Activated CD4-positive, CD25-positive, alpha-beta regulatory T cell treated with anti-CD3 and anti-CD28 coated beads, Interleukin-2, amount 50 U/mL, for 24 hours (primary cell): ENCODE data around the gene UBE2D3.
"Not testable (repeated sequence)": the region's sequence is repeated elsewhere in the genome, so short reads cannot be mapped to it uniquely, and the experiment has no call there.

ENCODE experiments used
- ATAC-seq, 2 donors: fragments of 150-1000 bp; cut with Tn5 transposase; one replicate each; pipeline ENCODE4 v1.10.0; 2021; ENCODE audit warnings: mild to moderate bottlenecking in 1 of 2, moderate library complexity in 1 of 2

Gene UBE2D3

DNA sequence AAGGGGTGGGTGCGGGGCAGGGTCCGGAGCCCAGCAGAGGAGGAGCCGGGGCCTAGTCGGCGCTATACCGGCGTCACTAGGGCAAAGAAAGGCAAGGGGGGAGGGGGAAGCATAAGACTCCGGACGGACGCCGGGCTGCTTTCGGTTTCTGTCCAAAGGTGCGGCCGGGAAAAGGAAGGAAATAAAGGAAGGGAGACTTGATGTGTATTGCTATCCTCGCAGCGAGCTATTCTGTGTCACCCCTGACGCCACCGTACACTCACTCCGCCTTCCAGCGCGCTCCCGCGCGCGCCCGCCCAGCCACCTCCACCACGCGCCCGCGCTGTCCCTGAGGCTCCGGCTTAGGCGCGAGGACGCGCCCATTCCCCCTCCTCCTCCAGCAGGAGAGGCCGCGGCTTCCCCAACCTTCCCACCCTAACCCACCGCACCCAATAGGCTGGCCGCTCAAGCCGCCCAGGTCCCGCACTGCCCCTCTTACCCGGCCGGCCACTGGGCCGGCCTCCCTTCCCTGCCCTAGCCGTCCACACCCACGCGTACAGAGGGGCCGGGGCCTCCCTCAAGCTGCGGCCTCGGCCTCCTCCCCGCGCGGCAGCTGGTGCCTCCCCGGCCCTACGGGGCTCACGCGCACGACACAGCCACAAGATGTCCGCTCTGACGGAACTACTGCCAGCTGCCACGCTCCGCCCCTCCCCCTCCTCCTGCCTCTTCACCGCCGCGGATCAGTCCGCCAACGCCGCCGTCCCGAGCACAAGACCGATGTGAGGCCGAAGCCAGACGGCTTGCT is at the start of gene UBE2D3:
Gene UBE2D3 (minus strand): TSS at position 662 of the 784 bp plus-strand sequence. CDS start 1,043 bp downstream, outside the sequence.
- peak; percentile 42 to 44 for ATAC-seq

DNA sequence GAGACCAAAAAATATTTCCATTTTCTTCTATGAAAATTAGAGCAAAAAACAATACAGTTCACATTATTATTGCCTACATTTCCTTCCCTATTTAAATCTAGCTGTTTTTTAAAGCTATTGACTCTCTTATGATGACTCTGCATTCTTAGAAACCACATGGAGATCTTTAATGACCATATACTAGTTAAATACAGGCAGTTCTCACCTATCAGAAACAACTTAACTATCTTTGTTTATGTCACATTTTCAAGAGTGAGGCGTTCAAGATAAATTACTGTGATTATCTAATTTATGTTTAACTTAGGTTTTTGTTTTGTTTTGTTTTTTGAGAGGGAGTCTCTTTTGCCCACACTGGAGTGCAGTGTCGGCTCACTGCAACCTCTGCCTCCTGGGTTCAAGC is 44.4 kb upstream of the UBE2D3 start:
- ATAC-seq = no peak

- ATAC-seq = peak; percentile 29 to 34
Measured at GRCh38 chr4:102869569-102870197, 42.3 kb upstream of the UBE2D3 start.

DNA sequence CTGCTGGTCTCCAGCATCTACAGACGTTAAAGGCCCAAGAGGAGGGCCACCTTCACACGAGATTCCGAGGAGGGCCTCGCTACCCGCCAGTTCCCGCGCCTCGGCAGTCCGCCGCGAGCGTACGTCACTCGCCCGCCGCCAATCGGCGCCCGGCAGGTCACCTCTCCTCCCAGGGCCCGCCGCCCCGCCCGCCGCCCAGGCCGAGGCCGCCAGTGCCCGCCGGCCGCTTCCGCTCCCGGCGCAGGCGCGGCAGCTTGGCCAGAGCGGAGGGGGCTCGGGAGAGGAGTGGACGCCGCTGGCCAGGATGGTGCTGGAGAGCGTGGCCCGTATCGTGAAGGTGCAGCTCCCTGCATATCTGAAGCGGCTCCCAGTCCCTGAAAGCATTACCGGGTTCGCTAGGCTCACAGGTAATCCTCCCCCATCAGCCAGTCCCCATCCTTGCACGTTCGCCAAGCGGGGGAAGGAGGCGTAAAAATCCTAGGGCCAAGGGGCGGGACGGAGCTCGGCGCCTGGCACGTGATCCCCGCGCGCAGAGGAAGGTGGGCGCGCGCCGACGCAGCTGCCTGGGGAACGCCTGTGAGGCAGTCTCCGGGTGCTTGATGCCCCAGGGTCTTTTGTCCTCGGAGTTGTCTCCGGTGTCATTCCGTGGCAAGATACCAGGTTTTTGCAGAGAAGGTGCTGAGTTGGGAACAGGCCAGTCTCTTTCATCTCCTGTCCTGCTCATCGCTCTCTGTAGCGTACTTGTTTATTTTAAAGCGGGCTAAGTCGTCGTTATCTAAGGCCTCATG is 41.6 kb upstream of the UBE2D3 start, which contains the start of gene CISD2:
Gene CISD2 (plus strand): TSS at position 212 of the 788 bp plus-strand sequence. CDS start 93 bp downstream, at position 305.
- peak; percentile 86 to 90 for ATAC-seq

GRCh38 chr4:102868153-102868780 is 40.9 kb upstream of the UBE2D3 start:
- ATAC-seq = no peak

DNA sequence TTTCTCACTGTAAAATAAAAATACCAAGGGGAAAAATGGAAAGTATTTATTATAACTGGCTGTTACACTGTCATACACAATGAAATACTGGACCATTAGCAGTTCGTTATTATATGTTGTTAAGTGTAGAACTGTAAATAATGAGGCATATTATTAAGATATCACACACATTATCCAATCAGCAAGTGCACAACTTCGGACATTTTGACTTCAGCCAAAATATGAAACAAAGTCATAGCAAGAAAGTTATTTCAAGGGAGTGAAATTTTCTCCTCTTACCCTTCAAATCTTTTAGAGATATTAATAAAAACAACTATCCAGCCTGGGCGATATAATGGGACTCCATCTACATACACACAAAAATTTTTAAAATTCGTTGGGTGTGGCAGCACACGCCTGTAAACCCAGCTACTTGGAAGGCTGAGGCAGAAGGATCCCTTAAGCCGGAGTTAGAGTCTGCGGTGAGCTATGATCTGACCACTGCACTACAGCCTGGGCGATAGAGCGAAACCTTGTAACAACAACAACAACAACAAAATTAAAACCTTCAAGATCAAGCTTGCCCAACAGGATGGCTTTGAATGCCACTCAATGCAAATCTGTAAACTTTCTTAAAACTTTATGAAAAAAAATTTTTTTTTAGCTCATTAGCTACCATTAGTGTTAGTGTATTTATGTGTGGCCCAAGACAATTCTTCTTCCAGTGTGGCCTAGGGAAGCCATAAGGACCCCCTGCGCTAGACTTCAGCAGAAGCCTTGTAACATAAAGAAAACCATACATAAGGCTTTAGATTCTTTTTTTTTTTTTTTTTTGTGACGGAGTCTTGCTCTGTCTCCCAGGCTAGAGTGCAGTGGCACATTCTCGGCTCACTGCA is 40.2 kb upstream of the UBE2D3 start:
- ATAC-seq = no peak

DNA sequence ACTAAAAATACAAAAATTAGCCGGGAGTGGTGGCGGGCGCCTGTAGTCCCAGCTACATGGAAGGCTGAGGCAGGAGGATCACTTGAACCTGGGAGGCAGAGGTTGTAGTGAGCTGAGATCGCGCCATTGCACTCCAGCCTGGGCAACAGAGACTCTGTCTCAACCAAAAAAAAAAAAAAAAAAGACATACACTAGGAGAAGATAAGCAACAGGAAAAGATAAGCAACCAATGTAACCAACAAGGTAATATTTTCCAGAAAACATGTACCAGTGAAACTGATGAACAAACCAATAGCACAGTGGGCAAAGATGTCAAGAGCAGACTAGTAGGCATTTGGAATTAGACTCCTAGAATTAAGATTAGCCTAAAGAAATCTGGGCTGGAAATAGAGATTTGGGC is 38.0 kb upstream of the UBE2D3 start:
- ATAC-seq = not testable (repeated sequence)

DNA sequence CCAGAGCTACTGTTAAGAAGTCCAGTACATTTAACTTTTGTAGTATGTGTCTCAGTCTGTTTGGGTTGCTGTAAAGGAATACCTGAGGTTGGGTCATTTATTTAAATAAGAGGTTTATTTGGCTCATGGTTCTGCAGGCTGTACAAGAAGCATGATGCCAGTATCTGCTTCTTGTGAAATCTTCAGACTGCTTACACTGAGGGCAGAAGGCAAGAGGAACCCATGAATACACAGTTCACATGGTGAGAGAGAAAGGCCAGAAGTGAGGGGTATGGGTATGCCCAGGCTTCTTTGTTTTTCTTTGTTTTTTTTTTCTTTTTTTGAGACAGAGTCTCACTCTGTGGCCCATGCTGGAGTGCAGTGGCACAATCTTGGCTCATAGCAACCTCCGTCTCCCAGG is 35.4 kb upstream of the UBE2D3 start:
- ATAC-seq = no peak

- ATAC-seq = no peak
Measured at GRCh38 chr4:102862016-102862415, 34.7 kb upstream of the UBE2D3 start.

DNA sequence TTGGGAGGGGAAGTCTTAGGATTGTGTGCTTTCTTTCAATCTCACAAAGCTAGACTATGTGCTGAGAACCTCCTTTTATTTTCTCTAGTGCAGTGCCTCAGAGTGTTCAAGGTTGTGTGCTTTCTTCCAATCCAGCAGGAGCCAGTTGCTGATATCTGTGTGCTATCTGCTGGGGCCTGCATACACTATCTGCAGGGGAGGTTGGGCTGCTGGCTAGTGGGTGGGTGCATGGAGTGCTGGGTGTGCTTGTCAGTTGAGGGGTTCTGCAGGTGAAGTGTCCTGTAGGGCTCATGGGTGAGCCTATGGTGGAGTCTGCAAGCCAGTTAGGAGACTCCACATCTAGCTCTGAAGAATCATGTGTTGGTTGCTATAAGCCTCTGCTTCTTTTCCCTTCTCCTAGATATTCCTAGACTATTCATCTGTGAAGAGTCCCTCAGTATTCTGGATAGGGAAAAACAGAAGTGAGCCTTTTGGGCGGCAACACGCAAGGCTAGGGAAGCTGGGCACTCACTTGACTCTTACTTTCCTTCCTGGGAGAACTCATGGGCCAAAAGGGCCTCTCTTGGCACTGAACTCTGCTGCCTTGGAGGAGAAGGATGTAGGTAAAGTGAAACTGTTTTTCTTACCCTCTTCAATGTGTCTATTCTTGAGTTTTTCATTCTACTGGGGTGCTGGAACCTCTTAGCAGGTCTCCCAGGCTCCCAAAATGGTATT is 33.4 kb upstream of the UBE2D3 start:
- no peak for ATAC-seq

DNA sequence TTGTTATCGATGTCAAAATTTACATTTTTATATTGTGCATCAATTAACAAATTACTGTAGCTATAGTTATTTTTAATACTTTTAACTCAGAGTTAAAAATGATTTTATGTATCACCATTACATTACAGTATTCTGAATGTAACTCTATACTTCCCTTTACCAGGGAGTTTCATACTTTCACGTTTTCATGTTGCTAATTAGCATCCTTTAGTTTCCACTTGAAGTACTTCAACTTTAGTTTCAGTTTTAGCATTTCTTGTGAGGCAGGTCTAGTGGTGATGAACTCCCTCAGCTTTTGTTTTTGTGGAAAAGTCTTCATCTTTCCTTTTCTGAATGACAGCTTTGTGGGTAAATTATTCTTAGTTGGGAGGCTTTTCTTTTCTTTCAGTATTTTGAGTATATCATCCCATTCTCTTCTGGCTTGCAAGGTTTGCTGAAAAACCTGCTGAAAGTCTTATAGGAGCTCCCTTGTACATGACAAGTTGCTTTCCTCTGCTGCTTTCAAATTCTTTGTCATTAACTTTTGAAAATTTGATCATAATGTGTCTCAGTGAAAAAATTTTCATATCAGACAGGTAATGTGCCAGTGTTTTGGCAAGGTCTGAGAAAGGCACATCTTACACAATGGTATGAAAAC is 31.6 kb upstream of the UBE2D3 start:
- ATAC-seq = no peak

DNA sequence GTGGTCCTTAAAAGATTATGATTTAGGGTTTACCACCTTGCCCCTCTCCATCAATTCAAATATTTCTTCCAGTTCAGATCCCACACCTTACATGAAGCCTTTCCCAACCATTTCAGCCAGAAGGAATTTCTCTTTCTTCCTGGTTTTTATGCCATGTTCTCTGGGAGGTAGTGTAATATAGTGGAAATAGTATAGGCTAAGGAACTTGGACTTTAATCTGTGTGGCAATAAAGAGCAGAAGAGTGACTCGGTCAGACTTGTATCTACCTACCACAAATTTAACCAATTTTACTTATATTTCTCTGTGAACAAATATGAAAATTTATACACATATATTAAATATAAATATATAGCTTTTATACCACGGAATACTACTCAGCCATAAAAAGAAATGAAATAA is 23.0 kb upstream of the UBE2D3 start:
- no peak for ATAC-seq

DNA sequence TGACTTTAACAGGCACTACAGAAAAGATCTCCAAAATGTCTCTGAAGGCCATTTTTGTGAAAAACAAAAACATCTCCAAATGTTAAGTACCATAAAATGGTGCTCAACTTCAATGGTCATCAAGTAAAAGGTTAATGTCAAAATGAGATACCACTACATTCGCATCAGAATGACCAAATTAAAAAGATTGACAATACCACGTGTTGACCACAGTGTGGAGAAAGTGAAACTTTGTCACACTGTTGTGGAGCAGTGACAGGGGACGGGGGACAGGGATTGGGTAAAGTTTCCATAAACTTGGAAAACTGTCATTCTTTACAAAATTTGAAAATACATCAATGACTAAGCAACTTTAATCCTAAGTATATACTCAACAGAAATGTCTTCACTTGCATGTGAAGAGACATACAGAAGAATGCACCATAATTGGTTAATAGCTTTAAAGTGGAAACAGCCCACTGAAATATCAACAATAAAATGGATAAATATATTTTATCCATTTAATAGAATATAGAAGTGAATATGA is 22.3 kb upstream of the UBE2D3 start:
- no peak for ATAC-seq

GRCh38 chr4:102847687-102848086 is 20.3 kb upstream of the UBE2D3 start:
- ATAC-seq = no peak

DNA sequence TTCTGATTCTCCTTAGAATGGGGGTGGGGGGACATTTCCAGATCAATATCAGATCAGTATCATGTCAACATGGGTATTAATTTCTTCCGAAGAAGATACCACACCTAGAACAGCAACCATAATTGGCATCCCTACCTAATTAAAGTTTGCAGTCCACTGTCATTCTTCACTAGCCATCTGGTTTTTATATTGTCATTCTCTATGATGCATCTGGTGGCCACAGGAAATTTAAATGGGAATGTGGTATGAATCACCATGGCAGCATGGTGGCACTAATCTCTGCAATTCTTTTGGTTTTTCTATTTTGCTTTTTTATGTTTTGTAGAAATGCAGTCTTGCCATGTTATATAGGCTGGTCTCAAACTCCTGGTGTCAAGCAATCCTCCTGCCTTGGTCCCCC is 16.6 kb upstream of the UBE2D3 start:
- no peak for ATAC-seq

DNA sequence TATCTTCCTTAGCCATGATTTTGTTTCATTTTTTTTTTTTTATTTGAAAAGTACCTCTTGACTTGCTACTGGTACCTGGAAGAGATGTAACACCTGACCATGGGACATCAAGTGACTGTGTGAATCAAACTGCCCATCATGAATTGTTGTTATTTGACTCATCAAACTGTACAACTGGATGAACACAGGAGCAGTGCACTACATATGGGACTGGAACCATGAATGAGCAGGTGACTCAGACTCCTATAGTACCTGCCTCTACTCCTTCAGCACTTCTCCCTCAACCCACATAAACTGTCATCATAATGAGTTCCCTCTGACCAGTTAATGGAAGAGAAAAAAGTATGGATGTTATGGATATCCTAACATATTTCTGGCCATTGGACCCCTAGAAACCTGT is 15.9 kb upstream of the UBE2D3 start:
- no peak for ATAC-seq

- peak in 1 of 2 donors; percentile 33 for ATAC-seq
Measured at GRCh38 chr4:102842367-102842766, 15.0 kb upstream of the UBE2D3 start.

- no peak for ATAC-seq
Measured at GRCh38 chr4:102836596-102836995, 9.2 kb upstream of the UBE2D3 start.

DNA sequence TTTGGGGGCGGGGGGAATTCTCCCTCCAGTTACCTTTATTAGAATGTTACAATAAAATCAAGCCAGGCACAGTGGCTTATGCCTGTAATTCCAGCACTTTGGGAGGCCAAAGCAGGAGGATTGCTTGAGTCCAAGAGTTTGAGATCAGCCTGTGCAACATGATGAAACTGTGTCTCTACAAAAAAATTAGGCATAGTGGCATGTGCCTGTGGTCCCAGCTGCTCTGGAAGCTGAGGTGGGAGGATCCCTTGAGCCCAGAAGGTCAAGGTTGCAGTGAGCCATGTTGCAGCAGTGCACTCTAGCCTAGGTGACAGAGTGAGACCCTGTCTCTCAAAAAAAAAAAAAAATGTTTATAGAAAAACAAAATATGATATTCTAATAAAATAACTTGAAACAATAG is 5.3 kb upstream of the UBE2D3 start:
- ATAC-seq = no peak

DNA sequence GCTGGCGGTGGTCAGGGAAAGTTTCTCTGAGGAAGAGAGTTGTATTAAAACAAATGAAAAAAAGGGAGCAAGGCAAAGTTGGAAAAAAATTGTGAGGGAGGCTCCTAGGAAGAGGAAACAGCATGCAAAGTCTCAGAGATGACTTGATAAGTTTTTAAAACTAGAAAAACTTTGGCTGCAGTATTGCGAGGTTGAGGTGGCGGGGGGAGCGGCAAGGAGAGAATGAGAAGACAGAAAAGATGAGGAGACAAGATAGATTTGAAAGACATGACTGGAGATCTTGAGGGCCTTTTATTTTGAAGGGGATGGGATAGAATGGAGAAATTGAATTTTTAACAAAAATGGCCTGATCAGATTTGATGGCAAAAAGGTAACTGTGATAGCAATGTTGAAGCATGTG is 4.8 kb upstream of the UBE2D3 start:
- ATAC-seq = no peak
